Measurements from ENCODE around the gene RUNX2. TPM values are rescaled to one million over a fixed set of nuclear protein-coding genes. Genes with fewer than 3 reads are reported as not detected.

RUNX2 gene
- total RNA-seq, 1 experiment from 2014 or later = 3.8 TPM

- intact Hi-C loops (cut with micrococcal nuclease) = no loop called here
- no peaks in the 10 kb centered on the region for H3K9me2 ChIP-seq (replicated peaks; ENCODE audit: low read length)
- H3K36me3 ChIP-seq (ENCODE audit: low read depth, low read length) = no peaks in the 10 kb centered on the region
- ATAC-seq (no peak), DNase-seq (no peak)
- no peaks in the 10 kb centered on the region for H4K20me1 ChIP-seq (ENCODE audit: low read length)
- POLR2A ChIA-PET (ENCODE audit: unreplicated experiment) = no interaction called here
- H3K79me2 ChIP-seq (ENCODE audit: low read length) = no peaks in the 10 kb centered on the region
- TF ChIP-seq EZH2phosphoT487 (IDR thresholded peaks at IDR 0.05; ENCODE audit: borderline replicate concordance, low read length) (no peak), EZH2 (IDR thresholded peaks at IDR 0.05; ENCODE audit: low read length, unreplicated experiment) (no peak), CTCF (conservative IDR thresholded peaks at IDR 0.05; ENCODE audit: low read depth, low read length) (no peak)
- no peak overlapping the region for H3K4me2 ChIP-seq (ENCODE audit: low read length)
- peaks cover 13% of the 10 kb centered on the region; the same call in 1 of the 2 replicates for H3K4me1 ChIP-seq (ENCODE audit: insufficient read depth, low read length)
- CTCF ChIA-PET = no interaction called here
- H3K9ac ChIP-seq (ENCODE audit: low read length) = no peak overlapping the region
- H3F3A ChIP-seq (ENCODE audit: low read length, unreplicated experiment) = no peaks in the 10 kb centered on the region
- H3K27me3 ChIP-seq (ENCODE audit: low read length) = no peaks in the 10 kb centered on the region
- no TSS peak for BruUV-seq (replicated peaks)
- no peak overlapping the region for H2AFZ ChIP-seq (ENCODE audit: low read length)
- no peak overlapping the region for H3K4me3 ChIP-seq (ENCODE audit: low read length)
- no peak overlapping the region for H3K27ac ChIP-seq (ENCODE audit: low read length)
- H3K9me3 ChIP-seq (ENCODE audit: low read length) = no peaks in the 10 kb centered on the region
Observed at GRCh38 chr6:45687570-45687969, 359.4 kb downstream of the RUNX2 start.

GRCh38 chr6:45688180-45688579 is 360.1 kb downstream of the RUNX2 start:
- no TSS peak for BruUV-seq (replicated peaks)
- Histone ChIP-seq H3K79me2 (ENCODE audit: low read length) (no peaks in the 10 kb centered on the region), H3K4me1 (ENCODE audit: insufficient read depth, low read length) (peaks cover 13% of the 10 kb centered on the region; the same call in 1 of the 2 replicates), H3K4me2 (ENCODE audit: low read length) (no peak overlapping the region), H3K9me2 (replicated peaks; ENCODE audit: low read length) (no peaks in the 10 kb centered on the region), H3K4me3 (ENCODE audit: low read length) (no peak overlapping the region), H2AFZ (ENCODE audit: low read length) (no peak overlapping the region), H3K36me3 (ENCODE audit: low read depth, low read length) (no peaks in the 10 kb centered on the region), H3K27me3 (ENCODE audit: low read length) (no peaks in the 10 kb centered on the region), H3K9me3 (ENCODE audit: low read length) (no peaks in the 10 kb centered on the region), H4K20me1 (ENCODE audit: low read length) (no peaks in the 10 kb centered on the region), H3K9ac (ENCODE audit: low read length) (no peak overlapping the region), H3F3A (ENCODE audit: low read length, unreplicated experiment) (no peaks in the 10 kb centered on the region), H3K27ac (ENCODE audit: low read length) (no peak overlapping the region)
- CTCF ChIA-PET = no interaction called here
- POLR2A ChIA-PET (ENCODE audit: unreplicated experiment) = no interaction called here
- TF ChIP-seq EZH2 (IDR thresholded peaks at IDR 0.05; ENCODE audit: low read length, unreplicated experiment) = no peak
- no peak for TF ChIP-seq CTCF (conservative IDR thresholded peaks at IDR 0.05; ENCODE audit: low read depth, low read length)
- intact Hi-C loops (cut with micrococcal nuclease) = no loop called here
- DNase-seq = no peak
- ATAC-seq = no peak

- Histone ChIP-seq H3K27me3 (ENCODE audit: low read length) (no peaks in the 10 kb centered on the region), H3K79me2 (ENCODE audit: low read length) (no peaks in the 10 kb centered on the region), H3K27ac (ENCODE audit: low read length) (no peak overlapping the region), H3K9me2 (replicated peaks; ENCODE audit: low read length) (no peaks in the 10 kb centered on the region), H2AFZ (ENCODE audit: low read length) (no peak overlapping the region), H3K4me3 (ENCODE audit: low read length) (no peak overlapping the region), H3K4me1 (ENCODE audit: insufficient read depth, low read length) (peaks cover 13% of the 10 kb centered on the region; the same call in 1 of the 2 replicates), H3K9ac (ENCODE audit: low read length) (no peak overlapping the region), H3K4me2 (ENCODE audit: low read length) (no peak overlapping the region), H3F3A (ENCODE audit: low read length, unreplicated experiment) (no peaks in the 10 kb centered on the region), H3K36me3 (ENCODE audit: low read depth, low read length) (no peaks in the 10 kb centered on the region), H4K20me1 (ENCODE audit: low read length) (no peaks in the 10 kb centered on the region), H3K9me3 (ENCODE audit: low read length) (no peaks in the 10 kb centered on the region)
- POLR2A ChIA-PET (ENCODE audit: unreplicated experiment) = no interaction called here
- BruUV-seq (replicated peaks) = no TSS peak
- intact Hi-C loops (cut with micrococcal nuclease) = no loop called here
- CTCF ChIA-PET = no interaction called here
- ATAC-seq (no peak), DNase-seq (no peak)
- no peak for TF ChIP-seq EZH2phosphoT487 (IDR thresholded peaks at IDR 0.05; ENCODE audit: borderline replicate concordance, low read length)
- no peak for TF ChIP-seq CTCF (conservative IDR thresholded peaks at IDR 0.05; ENCODE audit: low read depth, low read length)
- TF ChIP-seq EZH2 (IDR thresholded peaks at IDR 0.05; ENCODE audit: low read length, unreplicated experiment) = no peak
Observed at GRCh38 chr6:45689926-45690615, 361.9 kb downstream of the RUNX2 start.

Measured in PC-3 (cell line).